Occipital lobe (tissue), 2 donors: ENCODE data around the gene ERMARD. TPM values are rescaled to one million over a fixed set of nuclear protein-coding genes. Genes with fewer than 3 reads are reported as not detected.

ENCODE experiments used
- DNase-seq: peaks from one replicate; lab custom pipeline; 2025; lab: John Stamatoyannopoulos, UW
- total RNA-seq: library from RNA; depleted of rRNA; stranded (reverse); fragments of >200 nt; gene quantifications from one replicate; pipeline ENCODE4 v1.2.3, GENCODE V29; 2014

The ERMARD gene
- total RNA-seq, 1 donor from 2014 or later: 25.3 TPM

DNA sequence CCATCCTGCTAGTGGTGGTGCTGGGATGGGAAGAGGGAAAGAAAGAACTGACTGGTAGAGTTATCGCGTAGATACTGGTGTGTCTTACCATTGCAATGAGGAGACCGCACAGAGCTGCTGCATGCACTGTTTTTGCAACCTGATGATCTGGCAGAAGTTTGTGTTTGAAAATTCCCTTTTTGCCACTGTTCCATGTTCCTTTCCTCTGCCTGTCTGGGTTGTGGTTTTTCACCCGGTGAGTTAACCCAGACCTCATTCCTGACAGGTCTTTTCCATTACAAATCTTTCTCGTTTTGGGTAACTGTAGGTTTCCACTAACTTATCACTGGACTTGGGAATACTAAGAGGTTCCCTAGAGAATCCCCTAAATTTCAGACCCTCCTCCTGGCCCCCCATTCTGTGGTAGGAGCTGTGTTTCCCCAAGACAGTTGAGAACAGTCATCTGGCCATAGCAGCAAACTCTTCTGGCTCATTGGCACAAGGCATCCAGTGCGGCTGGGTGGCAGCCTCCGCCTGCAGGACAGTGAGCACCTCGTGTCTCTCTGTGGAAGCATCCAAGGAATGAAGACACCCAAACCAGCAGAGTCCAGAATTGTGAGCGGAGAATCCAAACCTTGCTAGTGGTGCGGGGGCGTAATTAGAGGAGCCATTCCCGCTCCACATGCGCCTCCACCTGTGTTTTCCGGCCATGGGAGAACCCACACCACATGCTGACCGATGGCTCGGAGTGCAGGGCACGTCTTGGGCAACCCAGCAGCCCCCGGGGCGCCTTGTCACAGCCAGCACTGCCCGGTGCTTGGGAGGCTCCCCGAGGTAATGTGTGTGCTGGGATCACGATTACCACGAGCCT is 32.8 kb downstream of the ERMARD start:
- no peak for DNase-seq

- DNase-seq: no peak
Observed at GRCh38 chr6:169784821-169785340, 33.5 kb downstream of the ERMARD start.

- no peak for DNase-seq
Observed at GRCh38 chr6:169785566-169785965, 34.1 kb downstream of the ERMARD start.

DNA sequence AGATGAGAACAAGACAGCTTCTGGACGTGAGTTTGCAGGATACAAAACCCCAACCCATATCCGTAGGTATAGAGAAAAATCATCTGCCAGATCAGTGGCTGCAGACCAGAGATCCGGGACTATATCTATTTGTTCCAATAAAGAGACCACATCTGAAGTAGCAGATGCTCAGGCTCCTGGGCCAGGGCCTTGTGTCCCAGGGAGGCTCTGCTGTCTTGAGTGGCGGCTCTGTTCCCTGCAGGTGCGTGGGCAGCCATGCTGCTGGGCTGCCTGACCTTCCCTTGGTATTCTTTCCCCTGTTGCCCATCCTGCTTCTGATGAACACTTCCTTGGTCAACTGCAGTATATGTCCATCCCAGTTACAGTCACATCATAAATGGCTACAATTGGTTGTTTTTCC is 34.9 kb downstream of the ERMARD start:
- no peak for DNase-seq

GRCh38 chr6:169787797-169788196 is 36.4 kb downstream of the ERMARD start:
- DNase-seq: no peak

GRCh38 chr6:169788809-169789145 is 37.4 kb downstream of the ERMARD start:
- no peak for DNase-seq

GRCh38 chr6:169789146-169789943 is 37.9 kb downstream of the ERMARD start:
- DNase-seq: no peak

DNA sequence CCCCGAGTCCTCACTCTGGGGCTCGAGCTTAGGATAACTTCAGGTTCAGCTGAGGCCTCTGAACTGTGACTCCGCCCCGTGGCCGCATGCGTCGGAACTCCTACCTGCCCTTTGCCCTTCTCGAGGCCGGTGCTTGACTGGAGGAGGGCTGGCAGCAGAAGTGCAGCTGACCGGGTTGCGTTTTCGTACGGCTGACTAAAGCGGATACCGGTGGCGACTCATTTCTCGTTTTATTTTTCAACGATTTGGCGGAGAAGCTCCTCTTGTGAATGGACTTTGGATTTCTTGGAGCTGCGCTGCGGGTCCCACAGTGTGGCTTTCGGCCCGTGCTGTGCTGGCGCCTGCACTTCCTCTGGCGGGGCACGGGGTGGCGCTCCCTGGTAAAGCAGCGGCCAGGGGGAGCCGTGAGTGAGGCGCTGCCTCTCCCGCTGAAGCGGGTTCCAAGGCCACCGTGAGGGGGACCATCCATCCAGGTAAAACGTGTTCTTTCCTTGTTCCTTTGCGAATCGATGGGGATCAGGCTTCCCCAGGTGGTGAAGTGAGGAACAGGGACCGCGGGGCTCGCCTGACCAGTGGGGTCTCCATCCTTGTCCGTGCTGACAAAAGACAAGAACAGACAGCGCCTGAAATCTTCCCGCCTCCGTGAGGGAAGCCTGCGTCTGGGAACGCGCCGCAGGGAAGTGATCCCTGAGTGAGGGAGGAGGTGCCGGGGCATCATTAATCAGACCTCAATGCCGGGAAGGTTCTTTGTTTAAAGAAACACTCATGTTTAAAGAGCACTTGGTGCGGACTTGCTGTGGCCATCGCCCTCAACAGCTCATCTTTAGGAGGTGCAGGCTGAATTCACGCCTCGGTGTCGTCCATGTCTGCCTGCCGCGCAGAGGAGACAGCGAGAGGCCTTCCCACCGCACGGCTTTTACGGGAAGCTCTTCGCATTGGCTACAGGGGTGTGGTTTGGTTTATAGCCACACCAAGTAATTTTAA is 38.8 kb downstream of the ERMARD start:
- DNase-seq: peak; percentile 80

GRCh38 chr6:169791721-169792131 is 40.3 kb downstream of the ERMARD start:
- DNase-seq: no peak

DNA sequence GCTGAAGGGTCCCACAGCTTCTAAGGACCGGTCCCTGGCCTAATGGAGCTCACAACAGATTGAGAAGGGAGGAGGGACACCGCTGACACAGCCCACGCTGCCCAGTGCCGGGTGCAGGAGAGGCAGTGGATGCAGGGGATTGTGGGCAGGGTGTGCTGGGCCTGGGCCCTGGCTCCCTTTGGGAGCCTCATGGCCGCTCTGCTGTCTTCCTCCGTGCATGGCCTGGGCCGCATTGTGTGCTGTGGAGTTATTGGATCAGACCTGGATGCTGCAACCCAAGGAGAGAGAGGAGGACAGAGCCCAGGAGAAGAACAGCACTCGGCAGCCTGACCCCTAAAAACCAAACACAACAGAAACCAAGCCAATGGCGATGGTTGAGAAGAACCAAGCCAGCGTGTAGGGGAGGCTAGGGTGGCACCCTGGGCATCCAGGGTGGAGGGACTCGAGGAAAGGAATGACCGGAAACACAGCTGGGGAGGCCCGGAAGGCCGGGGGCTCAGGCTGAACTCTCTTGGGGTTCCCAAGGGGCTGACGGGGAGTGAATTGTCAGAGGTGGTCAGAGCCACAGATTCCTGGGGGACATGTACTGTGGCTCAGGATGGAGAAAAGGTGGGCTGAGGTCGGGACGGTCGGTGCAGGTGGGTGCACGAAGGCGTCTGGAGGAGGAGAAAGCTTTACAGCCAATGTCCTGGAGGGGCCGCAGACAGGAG is 41.0 kb downstream of the ERMARD start:
- DNase-seq: no peak

GRCh38 chr6:169793408-169793807 is 42.0 kb downstream of the ERMARD start:
- no peak for DNase-seq

GRCh38 chr6:169794317-169795055 is 43.1 kb downstream of the ERMARD start:
- no peak for DNase-seq

GRCh38 chr6:169795196-169795595 is 43.8 kb downstream of the ERMARD start:
- DNase-seq: no peak

- no peak for DNase-seq
Observed at GRCh38 chr6:169798764-169799473, 47.5 kb downstream of the ERMARD start.

- DNase-seq: no peak
Observed at GRCh38 chr6:169799474-169799926, 48.1 kb downstream of the ERMARD start.

GRCh38 chr6:169800116-169800667 is 48.8 kb downstream of the ERMARD start:
- no peak for DNase-seq

GRCh38 chr6:169800668-169801395 is 49.4 kb downstream of the ERMARD start:
- DNase-seq: peak; percentile 76
